ENCODE measurements around the gene P4HA3. TPM values are rescaled to one million over a fixed set of nuclear protein-coding genes. Genes with fewer than 3 reads are reported as not detected.
"Not testable (repeated sequence)": the region's sequence is repeated elsewhere in the genome, so short reads cannot be mapped to it uniquely, and the experiment has no call there.

P4HA3 gene
- total RNA-seq = not detected

DNA sequence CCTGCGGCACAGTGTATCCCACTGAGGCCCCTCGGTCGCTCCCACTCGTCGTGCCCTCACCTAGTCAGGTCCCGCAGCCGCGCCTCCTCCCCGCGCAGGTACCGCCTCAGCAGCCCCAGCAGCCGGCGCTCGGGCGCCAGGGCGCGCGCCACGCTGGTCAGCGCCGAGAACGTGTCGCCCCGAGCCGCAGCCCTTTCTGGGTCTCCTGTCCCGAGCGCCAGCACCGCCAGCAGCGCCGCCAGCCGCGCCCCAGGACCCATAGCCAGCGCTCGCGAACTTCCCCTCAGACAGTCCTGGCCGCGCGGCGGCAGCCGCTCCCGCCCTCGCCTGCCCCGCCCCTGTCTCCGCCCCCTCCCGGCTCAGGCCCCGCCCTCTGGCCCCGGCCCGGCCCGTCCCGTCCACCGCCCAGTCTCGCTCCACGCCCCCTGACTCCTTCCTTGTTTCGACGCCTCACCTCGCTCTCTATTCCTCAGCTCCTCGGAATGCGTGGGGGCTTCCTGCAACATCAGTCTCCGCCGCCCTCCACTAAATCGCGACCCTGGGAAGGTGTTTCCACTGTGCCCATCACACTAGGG lies at the start of gene P4HA3:
P4HA3 (minus strand) TSS at position 289 of the 575 bp plus-strand sequence; CDS start at position 260, 29 bp downstream.
- DNase-seq = peak; percentile 6

DNA sequence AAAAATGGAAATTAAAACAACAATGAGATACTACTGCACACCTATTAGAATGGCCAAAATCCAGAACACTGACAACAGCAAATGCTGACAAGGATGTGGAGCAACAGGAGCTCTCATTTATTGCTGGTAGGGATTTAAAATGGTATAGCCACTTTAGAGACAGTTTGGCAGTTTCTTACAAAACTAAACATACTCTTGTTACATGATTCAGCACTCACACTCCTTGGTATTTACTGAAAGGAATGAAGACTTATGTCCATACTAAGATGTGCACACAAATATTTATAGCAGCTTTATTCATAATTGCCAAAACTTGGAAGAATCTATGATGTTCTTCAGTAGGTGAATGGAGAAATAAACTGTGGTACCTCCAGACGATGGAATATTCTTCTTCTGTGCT lies 46.0 kb upstream of the P4HA3 start:
- DNase-seq = no peak

DNA sequence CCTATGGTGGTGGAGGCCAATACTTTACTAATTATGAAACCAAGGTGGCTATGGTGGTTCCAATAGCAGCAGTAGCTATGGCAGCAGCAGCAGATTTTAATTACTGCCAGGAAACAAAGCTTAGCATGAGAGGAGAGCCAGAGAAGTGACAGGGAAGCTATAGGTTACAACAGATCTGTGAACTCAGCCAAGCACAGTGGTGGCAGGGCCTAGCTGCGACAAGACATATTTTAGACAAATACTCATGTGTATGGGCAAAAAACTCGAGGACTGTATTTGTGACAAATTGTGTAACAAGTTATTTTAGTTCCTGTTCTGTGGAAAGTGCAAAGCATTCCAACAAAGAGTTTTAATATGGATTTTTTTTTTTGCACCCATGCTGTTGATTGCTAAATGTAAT lies 44.2 kb upstream of the P4HA3 start:
- no peak for DNase-seq

DNA sequence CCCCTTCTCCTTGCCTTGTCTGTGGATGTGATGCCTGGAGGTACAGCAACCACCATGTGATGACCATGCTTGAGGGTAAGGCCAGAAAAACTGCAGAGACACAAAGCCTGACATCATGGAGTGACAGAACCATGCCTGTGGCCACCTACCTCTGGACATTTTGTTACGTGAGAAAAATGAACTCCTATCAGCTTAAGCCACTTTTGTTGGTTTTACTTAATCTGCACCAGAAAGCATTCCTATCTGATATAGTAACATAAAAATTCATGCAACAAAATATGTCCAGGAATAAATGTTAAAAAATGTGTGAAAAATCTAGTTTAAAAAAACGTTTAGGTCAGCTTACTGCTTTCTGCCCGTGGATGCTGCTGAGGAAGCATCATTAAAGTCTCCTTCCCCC lies 42.6 kb upstream of the P4HA3 start:
- no peak for DNase-seq

DNA sequence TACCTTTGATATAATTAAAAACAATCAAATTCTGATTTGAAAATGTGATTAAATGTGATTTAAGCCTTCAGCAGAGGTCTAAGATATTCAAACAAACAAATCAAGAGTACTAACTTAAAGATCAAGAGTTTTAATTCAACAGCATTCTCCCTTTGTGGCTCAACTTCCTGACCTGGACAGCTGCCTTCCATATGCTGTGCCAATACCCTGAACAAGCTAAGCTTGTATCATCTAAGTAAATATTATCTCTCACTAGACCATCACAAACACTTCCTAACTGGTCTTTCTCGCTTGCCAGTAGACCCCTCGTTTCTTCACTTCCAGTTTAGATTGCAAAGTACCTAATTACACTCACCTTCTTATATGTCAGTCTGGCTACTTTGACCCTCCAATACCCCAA lies 35.9 kb upstream of the P4HA3 start:
- DNase-seq = no peak

DNA sequence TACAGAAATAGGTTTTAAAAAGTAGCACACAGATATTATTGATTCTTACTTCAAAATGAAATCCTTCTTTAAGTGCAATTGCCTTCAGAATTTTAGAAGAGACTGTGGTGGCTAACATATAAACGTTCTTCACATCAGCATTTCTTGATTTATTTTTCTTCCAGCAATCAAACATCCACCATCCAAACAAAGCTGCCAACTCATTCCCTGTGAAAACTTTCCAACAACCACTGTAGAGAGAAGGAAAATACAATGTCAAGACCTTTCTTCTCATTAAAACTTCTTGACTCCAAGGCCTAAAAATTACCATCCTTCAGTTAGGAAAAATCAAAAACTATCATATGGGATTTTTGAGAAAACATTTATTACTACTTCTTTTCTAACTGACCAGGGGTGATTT lies 34.0 kb upstream of the P4HA3 start:
- no peak for DNase-seq

DNA sequence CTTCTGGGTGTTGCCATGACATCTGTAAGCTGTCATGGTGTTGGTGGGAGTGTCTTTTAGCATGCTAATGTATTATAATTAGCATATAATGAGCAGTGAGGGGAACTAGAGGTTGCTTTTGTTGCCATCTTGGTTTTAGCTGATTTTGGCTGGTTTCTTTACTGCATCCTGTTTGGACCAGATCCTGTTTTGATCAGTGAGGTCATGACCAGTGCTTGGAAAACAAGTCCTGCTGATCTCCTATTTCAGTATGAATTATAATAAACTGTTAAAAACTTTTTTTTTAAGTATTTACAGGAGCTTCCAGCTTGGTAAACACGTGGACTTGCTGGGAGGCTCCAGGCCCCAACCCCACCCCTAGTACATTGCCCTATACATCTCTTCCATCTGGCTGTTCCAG lies 30.5 kb upstream of the P4HA3 start:
- no peak for DNase-seq

DNA sequence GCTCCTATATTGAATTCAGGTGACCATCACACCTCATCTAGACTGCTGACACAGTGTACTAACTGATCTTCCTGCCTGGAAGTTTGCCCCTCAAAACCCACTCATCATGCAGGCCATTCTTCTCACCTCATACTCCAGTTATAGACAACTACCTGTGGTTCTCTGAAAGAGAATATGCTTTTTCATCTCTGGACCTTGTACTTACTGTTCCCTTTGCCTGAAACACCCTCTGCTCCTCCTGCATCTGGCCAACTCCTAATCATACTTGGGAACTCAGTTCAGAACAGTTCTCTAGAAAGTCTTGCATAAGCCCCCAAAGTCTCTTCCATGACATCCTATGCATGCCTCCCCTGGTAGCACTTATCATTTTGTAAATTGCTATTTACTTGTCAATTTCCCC lies 28.2 kb upstream of the P4HA3 start:
- DNase-seq = no peak

DNA sequence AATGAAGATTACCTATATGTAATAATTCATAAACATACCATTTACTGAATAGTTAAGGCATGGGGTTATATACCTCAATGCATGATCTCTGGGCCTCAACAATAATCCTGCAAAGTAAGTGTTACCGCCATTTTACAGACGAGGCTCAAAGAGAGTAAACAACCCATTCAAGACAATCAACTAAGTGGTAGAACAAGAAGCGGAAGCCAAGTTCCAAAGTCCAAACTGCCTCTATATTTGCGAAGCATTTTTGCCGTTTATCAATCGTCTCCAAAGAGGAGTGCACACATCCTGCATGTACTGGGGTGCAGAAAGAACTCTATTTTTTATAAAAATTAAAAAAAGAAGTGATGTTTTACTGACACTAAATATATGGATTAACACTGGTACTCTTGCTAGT lies 27.5 kb upstream of the P4HA3 start:
- DNase-seq = no peak

DNA sequence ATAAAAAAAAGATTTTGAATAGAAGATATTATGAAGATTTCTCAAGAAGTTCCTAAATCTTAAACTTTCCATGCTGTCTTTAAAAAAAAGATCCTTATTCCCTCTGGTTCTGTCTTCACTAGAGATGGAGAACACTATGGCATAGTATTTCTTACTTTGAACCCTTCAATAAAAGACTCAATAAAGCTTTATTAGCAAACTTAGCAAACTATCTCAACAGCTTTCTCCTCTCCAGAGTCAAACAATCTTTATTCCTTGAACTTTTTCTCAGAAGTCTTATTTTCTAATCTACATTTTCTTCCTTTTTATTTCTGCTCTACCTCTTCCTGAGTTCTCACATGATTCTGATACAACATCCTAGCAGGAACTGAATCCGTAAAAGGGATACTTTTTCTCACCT lies 21.8 kb upstream of the P4HA3 start:
- no peak for DNase-seq

DNA sequence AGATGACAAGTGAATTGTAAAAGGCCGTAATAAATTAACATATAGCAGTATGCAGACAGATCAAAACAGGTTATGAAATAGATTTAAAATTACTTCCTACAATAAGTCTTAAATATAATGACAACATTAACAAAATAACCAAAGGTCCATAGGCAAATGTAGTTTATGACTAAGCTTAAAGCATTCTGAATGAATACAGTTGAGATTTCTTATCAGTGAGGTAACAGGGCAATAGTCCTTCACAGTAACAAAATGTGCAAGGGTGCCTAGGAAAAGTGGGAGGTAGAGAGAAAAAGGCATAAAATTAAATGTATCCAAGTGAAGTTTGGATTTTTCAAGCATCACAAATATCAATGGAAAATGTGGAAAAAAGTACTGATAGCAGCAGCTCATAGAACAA lies 20.9 kb upstream of the P4HA3 start:
- no peak for DNase-seq

DNA sequence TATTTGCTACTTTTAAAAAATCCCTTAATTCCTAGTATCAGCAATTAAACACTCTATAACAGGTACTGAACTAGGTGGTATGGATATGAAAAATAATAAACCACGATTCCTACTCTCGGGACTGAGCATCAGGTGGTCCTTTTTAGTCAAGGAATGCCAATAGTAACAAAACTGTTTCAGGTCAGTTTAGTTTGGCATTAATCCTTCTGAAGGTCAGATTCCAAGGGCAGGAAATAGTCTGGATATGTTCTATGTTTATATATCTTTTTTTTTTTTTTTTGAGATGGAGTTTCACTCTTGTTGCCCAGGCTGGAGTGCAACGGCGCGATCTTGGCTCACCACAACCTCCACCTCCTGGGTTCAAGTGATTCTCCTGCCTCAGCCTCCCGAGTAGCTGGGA lies 19.6 kb upstream of the P4HA3 start:
- not testable (repeated sequence) for DNase-seq

DNA sequence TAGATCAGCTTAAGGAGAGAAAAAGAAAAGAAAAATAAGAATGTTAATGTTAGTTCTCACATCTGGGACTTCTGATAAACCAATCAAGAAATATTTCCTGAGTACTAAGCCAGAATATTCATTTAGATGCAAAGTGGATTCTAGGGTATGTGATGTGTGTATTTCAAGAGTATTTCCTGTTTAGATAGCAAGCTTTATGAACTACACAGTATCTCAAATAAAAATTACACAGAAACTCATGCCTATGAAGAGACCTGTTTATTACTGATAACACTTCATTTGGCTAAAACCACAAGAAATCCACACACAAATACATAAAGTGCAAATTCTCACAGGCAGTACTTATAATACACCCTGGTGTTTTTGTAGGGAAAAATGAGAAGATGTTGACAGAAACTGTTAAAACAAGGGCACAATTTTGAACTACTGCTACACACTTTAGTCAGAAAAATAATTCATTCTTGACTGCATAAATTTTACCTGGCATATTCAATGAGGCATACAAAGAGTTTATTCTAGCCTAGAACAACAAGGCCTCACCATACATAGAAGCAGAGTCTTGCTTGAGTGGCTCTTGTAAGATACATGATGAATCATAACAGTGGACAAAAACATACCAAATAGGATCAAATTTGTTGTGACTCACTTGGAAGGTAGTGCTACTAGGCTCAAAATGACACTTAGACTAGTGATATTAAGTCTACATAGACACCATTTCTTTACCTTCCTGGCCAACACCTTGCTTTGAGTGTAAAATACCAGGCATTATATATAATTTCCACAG lies 18.8 kb upstream of the P4HA3 start:
- no peak for DNase-seq

DNA sequence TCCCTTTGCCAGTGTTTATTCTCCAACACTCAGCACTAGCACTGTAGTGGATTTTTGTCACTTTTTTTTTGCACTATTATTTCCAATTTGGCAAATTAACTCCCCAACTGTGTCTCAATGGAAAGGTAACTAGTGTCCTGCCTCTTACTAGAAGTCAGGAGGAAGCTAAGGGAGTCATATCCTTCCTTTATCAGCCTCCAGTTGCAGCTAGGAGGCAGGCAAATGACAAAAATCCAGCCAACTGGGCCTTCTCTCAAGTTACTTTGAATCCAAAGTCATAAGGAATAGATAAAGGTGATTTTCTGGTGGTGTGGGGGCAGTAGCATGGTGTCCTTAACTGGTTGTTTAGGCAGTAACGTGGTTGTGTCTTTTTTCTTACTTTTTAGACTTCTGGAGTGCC lies 15.6 kb upstream of the P4HA3 start:
- no peak for DNase-seq

DNA sequence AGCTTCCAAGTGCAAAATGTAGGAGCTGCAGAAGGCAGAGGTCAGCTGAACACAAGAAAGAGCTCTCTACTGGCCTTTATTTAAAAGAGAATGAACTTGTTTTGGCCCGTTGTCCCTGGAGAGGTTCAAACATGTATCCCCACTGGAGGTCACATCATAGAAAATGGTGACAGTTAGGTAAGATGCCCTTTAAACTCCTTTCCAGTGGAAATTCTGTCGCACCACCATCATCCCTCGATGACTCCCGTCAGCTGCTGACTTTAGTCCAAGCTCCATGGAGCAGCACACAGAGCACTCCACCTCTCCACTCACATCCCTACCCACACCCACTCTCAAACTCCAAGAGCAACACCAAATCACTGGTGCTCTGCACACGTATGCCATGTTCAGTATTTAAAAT lies 15.2 kb upstream of the P4HA3 start:
- no peak for DNase-seq

DNA sequence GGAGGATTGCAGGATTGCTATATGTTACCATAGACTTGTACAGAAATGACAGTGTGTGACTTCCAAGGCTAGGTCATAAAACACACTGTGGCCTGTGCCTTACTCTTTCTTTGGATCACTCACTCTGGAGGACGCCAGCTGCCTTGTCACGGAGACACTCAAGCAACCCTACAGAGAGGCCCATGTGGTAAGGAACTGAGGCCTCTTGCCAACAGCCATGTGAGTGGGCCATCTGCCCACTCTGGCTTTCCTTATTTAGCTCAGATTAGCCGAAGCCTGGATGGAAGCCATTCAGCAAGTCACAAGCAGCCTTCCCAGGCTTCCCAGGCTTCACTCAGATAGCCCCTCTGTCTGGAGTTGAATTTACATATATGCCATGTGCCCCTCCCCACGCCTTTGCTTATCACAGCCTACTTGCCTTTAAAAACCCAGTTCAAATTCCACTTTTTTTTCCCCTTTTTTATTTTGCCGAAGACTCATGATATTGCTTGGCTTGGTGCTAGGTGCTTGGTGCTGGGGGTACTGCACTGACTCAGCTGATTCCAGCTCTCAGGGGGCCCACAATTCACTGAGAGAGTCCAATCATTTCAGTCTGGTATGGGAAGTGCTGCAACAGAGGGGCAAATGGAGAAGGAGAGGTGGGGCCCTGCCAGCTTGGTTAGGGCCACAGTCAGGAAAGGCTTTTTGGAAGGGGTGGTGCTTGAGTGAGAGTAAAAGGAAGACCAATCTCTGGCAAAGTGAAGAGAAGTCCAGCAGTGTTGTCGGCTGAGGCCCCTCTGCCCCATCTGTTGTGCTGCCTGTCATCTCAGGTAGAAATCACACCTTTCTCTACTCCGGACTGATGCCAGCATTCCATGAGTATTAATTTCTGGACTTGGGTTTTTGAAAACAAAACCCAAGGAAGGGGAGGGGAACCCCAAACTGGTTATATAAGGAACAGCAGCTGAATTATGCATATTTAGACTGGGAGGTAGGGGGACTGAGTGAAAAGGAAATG lies 14.5 kb upstream of the P4HA3 start:
- DNase-seq = no peak

DNA sequence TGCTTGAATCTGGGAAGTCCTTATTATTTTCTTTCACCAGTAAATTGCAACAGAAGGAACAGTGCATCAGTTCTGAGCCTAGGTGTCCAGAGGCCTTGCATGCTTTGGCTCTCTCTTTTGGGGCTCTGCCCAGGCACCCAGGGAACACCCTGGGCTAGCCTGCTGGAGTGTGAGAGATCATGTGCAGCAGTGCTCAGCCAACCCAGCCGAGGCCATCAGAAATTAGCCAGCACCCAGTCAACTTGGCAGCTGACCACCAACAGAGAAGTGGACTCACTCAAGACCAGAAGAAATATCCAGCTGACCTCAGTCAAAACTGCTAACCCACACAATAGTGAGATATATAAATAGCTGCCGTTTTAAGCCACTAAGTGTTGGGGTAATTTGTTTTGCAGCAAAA lies 11.2 kb upstream of the P4HA3 start:
- DNase-seq = no peak

DNA sequence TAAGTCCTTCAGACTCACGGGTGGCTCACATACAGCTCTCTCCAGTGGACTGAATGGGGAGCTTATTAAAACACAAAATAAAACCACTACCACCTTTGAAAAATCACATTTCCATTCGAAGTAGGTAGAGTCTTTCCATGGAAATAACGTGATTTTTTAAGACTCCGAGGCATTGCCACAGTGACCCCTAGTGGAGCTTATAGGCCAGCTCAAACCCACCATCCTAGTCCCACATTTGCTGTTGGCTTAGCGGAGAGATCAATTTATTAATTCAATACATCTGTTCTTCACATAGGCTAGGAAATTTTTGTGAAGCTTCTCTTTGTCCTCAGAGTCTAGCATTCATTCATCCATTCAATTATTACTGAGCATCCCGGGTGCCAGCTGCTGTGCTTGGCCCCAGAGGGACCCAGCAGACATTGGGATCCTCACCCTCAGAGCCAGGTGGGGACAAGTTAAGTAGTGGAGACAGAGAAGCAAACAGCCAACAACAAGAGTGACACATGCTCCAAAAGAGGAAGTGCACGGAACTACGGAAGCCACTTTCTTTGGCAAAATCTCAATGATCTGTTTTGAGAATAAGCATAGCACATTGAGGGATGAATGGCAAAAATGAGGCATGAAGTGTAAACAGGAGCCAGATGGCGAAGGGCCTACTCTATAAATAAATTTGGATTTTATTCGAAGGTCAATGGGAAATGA lies 10.2 kb upstream of the P4HA3 start:
- DNase-seq = no peak

DNA sequence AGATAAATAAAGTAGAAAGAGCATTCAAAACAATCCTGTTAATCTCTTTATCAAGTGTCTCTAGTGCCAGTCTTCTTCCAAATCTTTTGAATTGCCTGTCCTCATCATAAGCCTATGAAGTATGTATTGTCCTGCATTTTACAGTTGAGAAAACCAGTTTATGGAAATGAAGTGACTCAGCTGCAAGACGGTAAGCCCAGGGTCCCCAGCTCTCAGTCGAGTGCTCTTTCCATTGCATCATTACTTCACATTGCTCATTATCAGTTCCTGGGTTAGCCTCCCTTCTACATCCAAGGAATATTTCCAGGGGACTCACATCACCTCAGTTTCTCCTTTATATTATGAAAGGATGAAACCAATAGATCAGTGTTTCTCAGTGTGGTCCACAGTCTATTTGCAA lies 9.1 kb upstream of the P4HA3 start:
- no peak for DNase-seq

DNA sequence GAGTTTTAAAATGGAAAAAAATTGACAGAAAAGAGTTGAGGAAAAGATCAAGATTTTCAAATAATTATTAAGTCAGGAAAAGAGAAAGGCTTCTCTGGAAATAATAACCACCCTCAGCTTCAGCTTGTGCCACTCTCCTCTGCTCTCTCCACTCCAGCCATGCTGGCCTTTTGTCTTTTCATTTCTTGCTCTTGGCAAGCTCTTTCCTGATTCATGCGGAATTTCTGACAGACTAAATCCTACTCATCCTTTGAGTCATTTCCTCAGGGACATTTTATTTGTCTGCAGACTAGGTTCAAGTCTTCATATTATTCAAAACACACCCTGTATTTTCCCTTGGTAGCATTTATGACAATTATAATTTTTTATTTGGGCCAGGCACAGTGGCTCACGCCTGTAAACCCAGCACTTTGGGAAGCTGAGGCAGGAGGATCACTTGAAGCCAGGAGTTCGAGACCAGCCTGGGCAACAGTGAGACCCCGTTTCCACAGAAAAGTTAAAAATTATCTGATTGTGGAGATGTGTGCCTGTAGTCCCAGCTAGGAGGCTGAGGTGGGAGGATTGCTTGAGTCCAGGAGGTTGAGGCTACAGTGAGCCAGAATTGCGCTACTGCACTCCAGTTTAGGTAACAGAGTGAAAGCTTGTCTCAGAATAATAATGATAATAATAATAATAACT lies 7.8 kb upstream of the P4HA3 start:
- DNase-seq = no peak

DNA sequence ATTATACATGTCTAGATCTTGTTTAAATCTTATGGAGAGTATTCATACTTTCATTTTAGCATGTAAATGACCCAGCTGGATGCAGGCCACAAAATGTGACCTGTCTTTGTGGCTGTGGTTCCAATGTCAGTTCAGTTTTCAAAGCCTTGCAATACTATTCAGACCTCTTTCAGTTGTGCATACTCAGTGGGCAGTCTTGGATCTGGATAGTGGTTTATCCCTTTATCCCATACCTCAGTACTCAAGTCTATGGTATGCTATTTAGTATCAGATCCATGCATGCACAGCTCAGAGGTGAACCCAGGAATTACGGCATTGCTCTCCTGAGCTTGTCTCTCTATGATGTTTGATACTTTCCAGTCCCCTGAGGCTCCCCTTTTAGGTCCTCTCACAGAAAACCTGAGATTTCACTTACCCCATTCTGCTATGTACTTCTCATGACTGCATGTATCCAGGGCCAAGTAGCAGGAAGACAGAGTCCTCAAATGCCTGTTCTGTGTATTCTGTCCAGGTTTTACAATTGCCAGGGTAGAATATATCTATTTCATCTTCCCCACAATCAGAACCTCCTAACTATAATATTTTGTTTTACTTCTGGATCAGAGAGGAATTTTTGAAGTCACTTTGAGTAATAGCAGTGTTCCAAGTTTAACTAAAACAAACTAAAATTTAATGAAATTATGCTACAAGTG lies 6.9 kb upstream of the P4HA3 start:
- DNase-seq = no peak

Measured in effector CD4-positive, alpha-beta T cell (primary cell).